H7 (cell line): ENCODE data around the gene C1orf167. TPM values are rescaled to one million over a fixed set of nuclear protein-coding genes. Genes with fewer than 3 reads are reported as not detected.

Experiments
- DNase-seq: peaks from one replicate; pipeline ENCODE4 v3.0.0; 2012
- H3K27me3 ChIP-seq: 2 replicates; pipeline ENCODE4 v1.6.0; 2011; ENCODE audit warnings: mild to moderate bottlenecking, low read length; ENCODE audit not compliant: control insufficient read depth, insufficient read depth
- H3K36me3 ChIP-seq: replicated peaks from 2 replicates; pipeline ENCODE4 v1.5.1; 2011; ENCODE audit warnings: low read length; ENCODE audit not compliant: control insufficient read depth, insufficient read depth
- H3K4me3 ChIP-seq: 2 replicates; pipeline ENCODE4 v1.5.1; 2011; ENCODE audit warnings: low read depth, mild to moderate bottlenecking, control low read depth, low read length, moderate library complexity; ENCODE audit not compliant: insufficient read depth
- total RNA-seq: library from RNA; depleted of rRNA; stranded (reverse); fragments of >200 nt; shearing (Covaris generic); gene quantifications from 2 replicates; pipeline ENCODE4 v1.2.3, GENCODE V29; 2014

Gene C1orf167
- total RNA-seq, 1 experiment from 2014 or later: 0.28 TPM

DNA sequence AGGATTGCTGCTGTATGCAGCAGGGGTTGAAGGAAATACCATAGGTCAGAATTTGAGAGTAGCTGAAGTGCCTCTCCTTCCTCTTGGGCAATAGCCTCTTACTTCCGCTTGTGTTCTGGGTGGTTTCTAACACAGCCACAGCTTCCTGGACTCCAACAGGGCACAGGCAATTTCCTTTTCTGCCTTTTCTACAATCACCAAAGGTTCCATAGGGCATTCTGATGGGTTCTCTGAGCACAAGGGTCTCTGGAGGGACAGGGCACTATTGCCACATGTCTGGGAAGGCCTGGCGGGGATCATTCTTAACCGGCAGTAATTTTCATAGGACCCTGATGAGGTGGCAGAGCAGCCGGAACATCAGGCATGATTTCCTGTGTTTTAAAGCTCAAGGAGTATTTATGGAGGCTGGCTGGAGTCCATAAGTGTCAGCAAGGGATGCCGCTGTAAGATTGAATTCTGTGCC, 31.5 kb upstream of the C1orf167 start:
- H3K4me3 ChIP-seq: no peak overlapping the region
- H3K27me3 ChIP-seq: no peaks in the 10 kb centered on the region
- no peaks in the 10 kb centered on the region for H3K36me3 ChIP-seq
- DNase-seq: no peak

DNA sequence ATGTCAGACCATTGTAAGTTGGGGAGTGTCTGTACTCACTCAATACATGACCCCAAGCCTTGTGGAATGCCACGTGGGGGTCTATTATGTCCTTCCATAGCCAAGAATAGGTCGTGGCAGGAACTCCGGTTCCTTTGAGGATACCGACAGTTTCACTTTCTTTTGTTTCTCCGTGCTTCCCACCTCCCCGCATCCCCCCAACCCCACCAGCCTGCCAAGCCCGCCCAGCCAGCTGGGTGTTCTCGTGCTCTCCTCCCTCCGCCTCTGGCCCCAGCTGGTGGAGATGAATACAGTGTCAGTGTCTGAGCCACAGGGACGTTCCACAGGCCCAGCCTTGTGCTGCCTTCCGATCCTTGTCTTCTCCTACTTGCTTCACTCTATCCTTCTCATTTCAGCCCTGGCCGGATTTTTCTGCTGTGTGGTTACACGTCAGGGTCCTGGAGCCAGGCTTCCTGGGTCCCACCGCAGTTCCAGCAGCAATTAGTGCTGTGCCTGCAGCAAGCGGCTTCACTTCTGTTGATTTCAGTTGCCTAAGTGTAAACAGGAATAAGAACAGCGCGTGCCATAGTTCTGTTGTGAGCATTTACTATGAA, 30.2 kb upstream of the C1orf167 start:
- no peaks in the 10 kb centered on the region for H3K36me3 ChIP-seq
- no peak overlapping the region for H3K4me3 ChIP-seq
- H3K27me3 ChIP-seq: no peaks in the 10 kb centered on the region
- peak; percentile 91 for DNase-seq

- no peaks in the 10 kb centered on the region for H3K36me3 ChIP-seq
- no peak overlapping the region for H3K4me3 ChIP-seq
- H3K27me3 ChIP-seq: no peaks in the 10 kb centered on the region
- DNase-seq: no peak
These were observed 28.7 kb upstream of the C1orf167 start for GRCh38 chr1:11733306-11733705.

- H3K36me3 ChIP-seq: no peaks in the 10 kb centered on the region
- peak overlapping the region; percentile 95 for H3K4me3 ChIP-seq
- DNase-seq: no peak
- H3K27me3 ChIP-seq: no peaks in the 10 kb centered on the region
These were observed 26.5 kb upstream of the C1orf167 start for GRCh38 chr1:11735531-11735853.

GRCh38 chr1:11735854-11736745, 25.9 kb upstream of the C1orf167 start, which contains the start of gene AGTRAP:
AGTRAP (plus strand) TSS chr1:11736136; CDS start chr1:11736209, 73 bp downstream.
- H3K36me3 ChIP-seq: no peaks in the 10 kb centered on the region
- peak within 1 kb of the TSS; percentile 95 for H3K4me3 ChIP-seq
- H3K27me3 ChIP-seq: no peaks in the 10 kb centered on the region
- DNase-seq: peak; percentile 97

DNA sequence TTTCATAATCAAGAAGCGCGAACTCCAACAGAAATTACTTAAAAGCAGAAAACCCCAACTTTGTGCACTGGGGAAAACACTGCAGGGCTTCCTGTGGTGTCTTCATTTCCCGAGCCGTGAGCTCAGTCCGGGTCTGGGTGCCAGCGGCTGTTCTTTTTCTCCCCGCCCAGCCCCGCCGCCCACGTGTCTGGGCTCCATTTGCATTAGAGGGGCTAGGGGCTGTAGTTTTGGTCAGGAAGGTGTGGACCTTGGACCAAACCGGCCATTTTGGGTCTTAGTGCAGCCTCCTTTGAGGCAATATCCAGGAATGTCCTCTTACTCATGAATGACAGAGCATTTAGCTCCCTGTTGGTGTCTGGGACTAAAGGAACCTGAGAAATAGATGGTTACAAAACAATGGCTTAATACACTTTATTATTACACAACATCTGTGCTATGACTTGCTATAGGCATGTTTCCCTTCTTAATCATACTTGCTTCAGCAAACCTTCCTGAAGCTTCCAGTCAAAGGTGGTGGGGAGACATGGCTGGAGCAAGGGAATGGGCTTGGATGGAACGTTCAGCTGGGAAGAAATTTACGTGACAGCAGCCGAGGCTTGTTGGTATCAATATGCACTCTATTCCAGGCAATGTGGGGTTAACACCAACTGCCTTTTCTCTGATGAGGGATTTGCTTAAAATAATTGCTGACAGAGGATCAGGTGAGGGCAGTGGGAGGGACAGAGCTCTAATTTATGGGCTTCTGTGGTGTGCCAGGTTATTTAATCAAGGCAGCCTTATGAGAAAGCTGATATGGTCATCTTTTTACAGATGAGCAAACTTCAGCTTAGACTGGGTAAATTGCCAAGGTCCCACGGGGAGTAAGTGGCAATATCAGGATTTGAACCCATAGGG, 25.0 kb upstream of the C1orf167 start:
- H3K36me3 ChIP-seq: no peaks in the 10 kb centered on the region
- peak; percentile 82 for DNase-seq
- peak overlapping the region; percentile 95 for H3K4me3 ChIP-seq
- no peaks in the 10 kb centered on the region for H3K27me3 ChIP-seq

- H3K27me3 ChIP-seq: no peaks in the 10 kb centered on the region
- H3K4me3 ChIP-seq: no peak overlapping the region
- H3K36me3 ChIP-seq: no peaks in the 10 kb centered on the region
- no peak for DNase-seq
These were observed 23.9 kb upstream of the C1orf167 start for GRCh38 chr1:11738096-11738495.

DNA sequence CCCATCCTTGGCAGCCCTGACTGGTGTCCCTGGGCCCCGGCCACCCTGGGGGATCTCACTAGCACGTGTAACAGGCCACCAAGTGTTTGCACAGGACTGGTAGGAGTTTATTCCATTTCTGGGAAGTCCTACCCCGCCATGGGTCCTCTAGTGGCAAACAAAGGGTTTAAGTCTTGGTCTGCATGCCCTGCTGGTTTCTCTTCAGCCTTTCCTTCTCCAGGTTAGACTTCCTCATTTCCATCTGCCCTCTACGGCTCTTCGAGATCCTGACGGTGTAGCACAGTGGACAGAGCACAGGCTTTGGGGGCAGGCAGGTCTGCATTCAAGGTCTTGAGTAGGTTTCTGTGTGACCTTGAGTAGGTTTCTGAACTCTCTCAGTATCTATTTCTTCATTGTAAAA, 23.2 kb upstream of the C1orf167 start:
- no peak for DNase-seq
- Histone ChIP-seq H3K4me3 (no peak overlapping the region), H3K27me3 (no peaks in the 10 kb centered on the region), H3K36me3 (no peaks in the 10 kb centered on the region)

DNA sequence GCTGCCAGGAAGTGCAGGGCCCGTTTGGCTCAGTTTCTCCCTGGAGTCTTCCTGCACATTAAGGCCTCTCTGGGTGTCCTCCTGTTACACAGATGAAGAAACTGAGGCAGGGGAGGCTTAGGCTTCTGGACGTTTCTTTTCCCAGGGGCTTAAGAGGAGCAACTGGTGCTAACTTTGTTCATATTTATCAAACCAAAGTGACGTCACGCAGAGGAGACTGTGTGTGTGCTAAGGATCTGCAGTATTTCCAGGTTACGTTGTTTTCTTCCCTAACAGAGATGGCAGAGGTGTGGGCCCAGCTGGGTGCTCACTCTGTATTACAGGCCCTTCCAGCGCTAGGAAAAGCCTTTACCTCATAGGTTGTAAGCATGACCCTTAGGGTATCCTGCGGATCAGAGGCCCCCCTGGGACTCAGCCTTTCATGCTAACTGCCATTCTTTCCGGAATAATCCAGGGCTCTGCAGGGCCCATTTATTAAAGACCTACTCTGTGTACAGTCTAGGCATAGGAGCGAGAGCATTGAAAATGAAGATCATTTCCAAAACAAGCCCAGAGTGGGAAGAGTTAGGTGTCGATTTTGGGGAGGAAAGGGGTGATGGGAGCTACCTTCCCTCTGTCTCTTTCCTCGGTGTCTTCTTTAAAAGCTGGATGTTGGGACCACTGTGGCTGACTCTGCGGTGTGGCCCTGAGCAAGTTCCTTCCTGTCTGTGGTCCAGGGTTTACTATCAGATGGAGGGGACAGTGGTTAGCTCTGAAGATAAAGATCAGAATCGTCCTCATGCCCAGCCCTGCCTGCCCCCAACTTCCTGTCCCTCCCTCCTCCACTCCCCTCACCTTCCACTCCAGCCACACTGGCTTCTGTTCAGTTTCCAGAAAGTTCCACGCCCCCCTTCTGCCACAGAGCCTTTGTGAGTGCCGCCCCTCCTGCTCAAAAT, 21.5 kb upstream of the C1orf167 start:
- no peak overlapping the region for H3K4me3 ChIP-seq
- H3K27me3 ChIP-seq: no peaks in the 10 kb centered on the region
- DNase-seq: no peak
- no peaks in the 10 kb centered on the region for H3K36me3 ChIP-seq

GRCh38 chr1:11741482-11741881, 20.5 kb upstream of the C1orf167 start:
- Histone ChIP-seq H3K27me3 (no peaks in the 10 kb centered on the region), H3K4me3 (no peak overlapping the region), H3K36me3 (peaks cover 6% of the 10 kb centered on the region)
- DNase-seq: no peak

DNA sequence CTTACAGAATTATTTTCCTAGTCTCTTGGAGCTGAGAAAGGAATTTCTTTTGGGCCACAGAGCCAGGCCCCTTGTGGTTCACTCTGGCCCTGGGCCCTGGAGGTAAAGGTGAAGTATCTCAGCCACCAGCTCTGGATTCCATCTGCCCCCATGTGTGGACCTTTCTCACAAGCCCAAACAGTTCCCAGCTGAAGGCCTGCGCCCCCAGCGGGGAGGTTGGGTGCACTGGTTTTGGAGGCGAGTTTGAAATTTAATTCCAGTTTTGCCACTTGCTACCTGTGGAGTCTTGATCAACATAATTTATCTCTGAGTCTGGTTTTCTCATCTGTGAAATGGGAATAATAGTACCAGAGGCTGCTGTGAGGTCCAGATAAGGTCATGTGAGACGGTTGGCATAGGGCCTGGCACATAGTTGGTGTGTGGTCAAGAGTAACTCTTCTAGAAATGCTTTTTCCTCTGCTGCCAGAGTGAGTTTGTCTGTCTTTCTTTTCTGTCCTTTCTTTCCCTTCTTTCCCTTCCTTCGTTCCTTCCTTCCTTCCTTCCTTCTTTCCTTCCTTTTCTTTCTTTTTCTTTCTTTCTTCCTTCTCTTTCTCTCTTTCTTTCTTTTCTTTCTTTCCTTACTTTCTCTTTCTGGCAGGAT, 20.0 kb upstream of the C1orf167 start:
- no peak for DNase-seq

DNA sequence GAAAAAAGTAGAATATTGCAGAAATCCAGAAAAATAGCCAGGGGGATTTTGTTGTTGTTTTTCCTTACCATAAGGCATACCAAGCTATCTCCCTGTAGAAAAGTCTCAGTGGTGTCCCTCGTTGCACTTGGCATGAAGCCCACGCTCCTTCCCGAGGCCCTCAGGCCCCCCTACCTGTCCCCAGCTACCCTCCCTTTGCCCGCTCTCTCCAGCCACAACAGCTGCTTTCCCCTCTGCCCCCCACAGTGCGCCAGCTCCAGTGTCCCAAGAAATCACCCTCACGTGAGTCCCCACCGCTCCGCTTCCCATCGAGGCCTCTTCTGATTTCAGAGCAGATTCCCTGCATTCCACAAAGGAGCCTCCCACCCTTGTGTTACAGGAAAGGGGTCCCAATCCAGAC, 17.7 kb upstream of the C1orf167 start:
- H3K4me3 ChIP-seq: no peak overlapping the region
- peaks cover 6% of the 10 kb centered on the region for H3K36me3 ChIP-seq
- H3K27me3 ChIP-seq: no peaks in the 10 kb centered on the region
- DNase-seq: no peak

More for the DNA sequence above, 20.0 kb upstream of the C1orf167 start:
- H3K36me3 ChIP-seq: peaks cover 6% of the 10 kb centered on the region
- no peaks in the 10 kb centered on the region for H3K27me3 ChIP-seq
- no peak overlapping the region for H3K4me3 ChIP-seq

- no peak overlapping the region for H3K4me3 ChIP-seq
- no peak for DNase-seq
These were observed 15.9 kb upstream of the C1orf167 start for GRCh38 chr1:11746092-11746491.

More at GRCh38 chr1:11746092-11746491, 15.9 kb upstream of the C1orf167 start:
- Histone ChIP-seq H3K27me3 (no peaks in the 10 kb centered on the region), H3K36me3 (peaks cover 10% of the 10 kb centered on the region)
